Measurements from ENCODE around the gene IDI1.

GRCh38 chr10:1086787-1087186 is 37.9 kb upstream of the IDI1 start:
- no peak for TF ChIP-seq RAD21 (IDR thresholded peaks at IDR 0.05)
- TF ChIP-seq, protein P1, sequence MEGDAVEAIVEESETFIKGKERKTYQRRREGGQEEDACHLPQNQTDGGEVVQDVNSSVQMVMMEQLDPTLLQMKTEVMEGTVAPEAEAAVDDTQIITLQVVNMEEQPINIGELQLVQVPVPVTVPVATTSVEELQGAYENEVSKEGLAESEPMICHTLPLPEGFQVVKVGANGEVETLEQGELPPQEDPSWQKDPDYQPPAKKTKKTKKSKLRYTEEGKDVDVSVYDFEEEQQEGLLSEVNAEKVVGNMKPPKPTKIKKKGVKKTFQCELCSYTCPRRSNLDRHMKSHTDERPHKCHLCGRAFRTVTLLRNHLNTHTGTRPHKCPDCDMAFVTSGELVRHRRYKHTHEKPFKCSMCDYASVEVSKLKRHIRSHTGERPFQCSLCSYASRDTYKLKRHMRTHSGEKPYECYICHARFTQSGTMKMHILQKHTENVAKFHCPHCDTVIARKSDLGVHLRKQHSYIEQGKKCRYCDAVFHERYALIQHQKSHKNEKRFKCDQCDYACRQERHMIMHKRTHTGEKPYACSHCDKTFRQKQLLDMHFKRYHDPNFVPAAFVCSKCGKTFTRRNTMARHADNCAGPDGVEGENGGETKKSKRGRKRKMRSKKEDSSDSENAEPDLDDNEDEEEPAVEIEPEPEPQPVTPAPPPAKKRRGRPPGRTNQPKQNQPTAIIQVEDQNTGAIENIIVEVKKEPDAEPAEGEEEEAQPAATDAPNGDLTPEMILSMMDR (IDR thresholded peaks at IDR 0.05; ENCODE audit: low read depth, low read length, missing input control) = no peak
- TF ChIP-seq SP1 (IDR thresholded peaks at IDR 0.05) = no peak
- no peak for TF ChIP-seq EGR1 (IDR thresholded peaks at IDR 0.05; ENCODE audit: low read depth in 2 of 2)
- TF ChIP-seq MAX (IDR thresholded peaks at IDR 0.05) = no peak
- no peak for TF ChIP-seq TAF1 (conservative IDR thresholded peaks at IDR 0.05)
- TF ChIP-seq RXRA (IDR thresholded peaks at IDR 0.05) = no peak
- TF ChIP-seq, protein P2, sequence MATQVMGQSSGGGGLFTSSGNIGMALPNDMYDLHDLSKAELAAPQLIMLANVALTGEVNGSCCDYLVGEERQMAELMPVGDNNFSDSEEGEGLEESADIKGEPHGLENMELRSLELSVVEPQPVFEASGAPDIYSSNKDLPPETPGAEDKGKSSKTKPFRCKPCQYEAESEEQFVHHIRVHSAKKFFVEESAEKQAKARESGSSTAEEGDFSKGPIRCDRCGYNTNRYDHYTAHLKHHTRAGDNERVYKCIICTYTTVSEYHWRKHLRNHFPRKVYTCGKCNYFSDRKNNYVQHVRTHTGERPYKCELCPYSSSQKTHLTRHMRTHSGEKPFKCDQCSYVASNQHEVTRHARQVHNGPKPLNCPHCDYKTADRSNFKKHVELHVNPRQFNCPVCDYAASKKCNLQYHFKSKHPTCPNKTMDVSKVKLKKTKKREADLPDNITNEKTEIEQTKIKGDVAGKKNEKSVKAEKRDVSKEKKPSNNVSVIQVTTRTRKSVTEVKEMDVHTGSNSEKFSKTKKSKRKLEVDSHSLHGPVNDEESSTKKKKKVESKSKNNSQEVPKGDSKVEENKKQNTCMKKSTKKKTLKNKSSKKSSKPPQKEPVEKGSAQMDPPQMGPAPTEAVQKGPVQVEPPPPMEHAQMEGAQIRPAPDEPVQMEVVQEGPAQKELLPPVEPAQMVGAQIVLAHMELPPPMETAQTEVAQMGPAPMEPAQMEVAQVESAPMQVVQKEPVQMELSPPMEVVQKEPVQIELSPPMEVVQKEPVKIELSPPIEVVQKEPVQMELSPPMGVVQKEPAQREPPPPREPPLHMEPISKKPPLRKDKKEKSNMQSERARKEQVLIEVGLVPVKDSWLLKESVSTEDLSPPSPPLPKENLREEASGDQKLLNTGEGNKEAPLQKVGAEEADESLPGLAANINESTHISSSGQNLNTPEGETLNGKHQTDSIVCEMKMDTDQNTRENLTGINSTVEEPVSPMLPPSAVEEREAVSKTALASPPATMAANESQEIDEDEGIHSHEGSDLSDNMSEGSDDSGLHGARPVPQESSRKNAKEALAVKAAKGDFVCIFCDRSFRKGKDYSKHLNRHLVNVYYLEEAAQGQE (IDR thresholded peaks at IDR 0.05) = no peak
- no peak for TF ChIP-seq GABPA (IDR thresholded peaks at IDR 0.05 in 1 of 2, conservative IDR thresholded peaks at IDR 0.05 in 1 of 2)
- no peak for TF ChIP-seq JUND (IDR thresholded peaks at IDR 0.05)
- no peak for TF ChIP-seq ZBTB33 (IDR thresholded peaks at IDR 0.05)
- no peak for TF ChIP-seq ATF3 (IDR thresholded peaks at IDR 0.05)
- no peak for TF ChIP-seq NR2F2 (IDR thresholded peaks at IDR 0.05)
